Measurements from ENCODE around the gene UCHL3. TPM values are rescaled to one million over a fixed set of nuclear protein-coding genes. Genes with fewer than 3 reads are reported as not detected.
"Not testable (repeated sequence)": the region's sequence is repeated elsewhere in the genome, so short reads cannot be mapped to it uniquely, and the experiment has no call there.

UCHL3 gene
- 54.7 and 59.0 TPM in 2 replicates for total RNA-seq (2014; rRNA removed; shearing (Covaris generic))

- peak; percentile 100 for DNase-seq (ENCODE audit: low spot score)
Measured at GRCh38 chr13:75549262-75550158, at the start of gene UCHL3. UCHL3 (plus strand) TSS chr13:75549791; CDS start chr13:75549821, 30 bp downstream.

- no peak for DNase-seq (ENCODE audit: low spot score)
Measured at GRCh38 chr13:75505327-75505726, 44.3 kb upstream of the UCHL3 start.

- no peak for DNase-seq (ENCODE audit: low spot score)
Measured at GRCh38 chr13:75506018-75506417, 43.6 kb upstream of the UCHL3 start.

- DNase-seq (ENCODE audit: low spot score): no peak
Measured at GRCh38 chr13:75507027-75508001, 42.3 kb upstream of the UCHL3 start.

- DNase-seq (ENCODE audit: low spot score): no peak
Measured at GRCh38 chr13:75508002-75508548, 41.5 kb upstream of the UCHL3 start.

GRCh38 chr13:75511051-75511625 lies 38.5 kb upstream of the UCHL3 start:
- DNase-seq (ENCODE audit: low spot score): no peak

- no peak for DNase-seq (ENCODE audit: low spot score)
Measured at GRCh38 chr13:75512253-75512652, 37.3 kb upstream of the UCHL3 start.

- no peak for DNase-seq (ENCODE audit: low spot score)
Measured at GRCh38 chr13:75513271-75513670, 36.3 kb upstream of the UCHL3 start.

- no peak for DNase-seq (ENCODE audit: low spot score)
Measured at GRCh38 chr13:75514080-75514995, 35.3 kb upstream of the UCHL3 start.

GRCh38 chr13:75518439-75519088 lies 31.0 kb upstream of the UCHL3 start:
- DNase-seq (ENCODE audit: low spot score): no peak

- DNase-seq (ENCODE audit: low spot score): no peak
Measured at GRCh38 chr13:75521956-75522355, 27.6 kb upstream of the UCHL3 start.

- no peak for DNase-seq (ENCODE audit: low spot score)
Measured at GRCh38 chr13:75530549-75530961, 19.0 kb upstream of the UCHL3 start.

- DNase-seq (ENCODE audit: low spot score): no peak
Measured at GRCh38 chr13:75533861-75534260, 15.7 kb upstream of the UCHL3 start.

GRCh38 chr13:75537401-75538365 lies 11.9 kb upstream of the UCHL3 start, which contains the start of gene COMMD6:
COMMD6 (minus strand) TSS chr13:75537841; CDS start chr13:75537805, 36 bp downstream.
- DNase-seq (ENCODE audit: low spot score): peak; percentile 97

GRCh38 chr13:75541287-75541686 lies 8.3 kb upstream of the UCHL3 start:
- no peak for DNase-seq (ENCODE audit: low spot score)

GRCh38 chr13:75541961-75542360 lies 7.6 kb upstream of the UCHL3 start:
- no peak for DNase-seq (ENCODE audit: low spot score)

- no peak for DNase-seq (ENCODE audit: low spot score)
Measured at GRCh38 chr13:75544681-75545330, 4.8 kb upstream of the UCHL3 start.

- not testable (repeated sequence) for DNase-seq (ENCODE audit: low spot score)
Measured at GRCh38 chr13:75545386-75545785, 4.2 kb upstream of the UCHL3 start.
